Caco-2 (cell line): ENCODE measurements around the gene ZAR1L. TPM values are rescaled to one million over a fixed set of nuclear protein-coding genes. Genes with fewer than 3 reads are reported as not detected.

Experiments used
- BruUV-seq: library from RNA; stranded (reverse); fragments of 400-500 nt; replicated peaks from 2 replicates; lab custom pipeline; 2021; lab: Mats Ljungman, UMichigan
- CTCF ChIA-PET: fragments of 300-600 bp; sonication (Branson Sonifier 250); formaldehyde crosslinking; loops from one replicate; lab custom pipeline; 2022; ENCODE audit warnings: antibody characterized with exemption; lab: Charles Lee
- POLR2A ChIA-PET: fragments of 300-600 bp; sonication (Branson Sonifier 250); formaldehyde crosslinking; loops from one replicate; lab custom pipeline; 2022; ENCODE audit warnings: antibody characterized with exemption; lab: Charles Lee
- DNase-seq, 2 experiments: peaks; one replicate each; pipeline versions ENCODE4 v3.0.0 to v3.0.0-alpha.2; 2020 to 2022
- H3K27me3 ChIP-seq: replicated peaks from 2 replicates; pipeline ENCODE4 v1.6.0; 2011; ENCODE audit warnings: low read length; ENCODE audit not compliant: control insufficient read depth, insufficient read depth
- H3K36me3 ChIP-seq: 2 replicates; pipeline ENCODE4 v1.5.1; 2011; ENCODE audit warnings: low read length; ENCODE audit not compliant: control insufficient read depth, insufficient read depth
- H3K4me1 ChIP-seq: fragments of 250-450 bp; sonication (Bioruptor Pico); 2 replicates; pipeline ENCODE4 v1.5.1; 2020; ENCODE audit warnings: mild to moderate bottlenecking
- H3K4me3 ChIP-seq: 2 replicates; pipeline ENCODE4 v1.5.1; 2011; ENCODE audit warnings: low read depth, mild to moderate bottlenecking, control low read depth, low read length
- H3K9me3 ChIP-seq: fragments of 250-450 bp; sonication (Bioruptor Pico); 2 replicates; pipeline ENCODE4 v1.5.1; 2020; ENCODE audit warnings: mild to moderate bottlenecking, moderate library complexity
- H3K27ac Mint-ChIP-seq: one replicate; pipeline ENCODE4 v1.8.0; 2022; ENCODE audit warnings: mixed read lengths; ENCODE audit not compliant: unreplicated experiment
- H3K27me3 Mint-ChIP-seq: one replicate; pipeline ENCODE4 v1.8.0; 2022; ENCODE audit warnings: mixed read lengths; ENCODE audit not compliant: insufficient read depth, unreplicated experiment
- H3K36me3 Mint-ChIP-seq: one replicate; pipeline ENCODE4 v1.8.0; 2022; ENCODE audit warnings: mild to moderate bottlenecking, mixed read lengths; ENCODE audit not compliant: insufficient read depth, unreplicated experiment
- H3K4me1 Mint-ChIP-seq: one replicate; pipeline ENCODE4 v1.8.0; 2022; ENCODE audit warnings: low read depth, mixed read lengths; ENCODE audit not compliant: unreplicated experiment
- H3K4me3 Mint-ChIP-seq: one replicate; pipeline ENCODE4 v1.8.0; 2022; ENCODE audit warnings: mild to moderate bottlenecking, moderate library complexity, mixed read lengths; ENCODE audit not compliant: unreplicated experiment
- H3K9me3 Mint-ChIP-seq: one replicate; pipeline ENCODE4 v1.8.0; 2022; ENCODE audit warnings: mixed read lengths; ENCODE audit not compliant: unreplicated experiment
- intact Hi-C: fragments of 100-400 bp; cut with micrococcal nuclease; formaldehyde crosslinking; loops from one replicate; pipeline ENCODE4 v1.10.0; 2022; ENCODE audit not compliant: unreplicated experiment
- total RNA-seq: library from RNA; stranded (reverse); gene quantifications from 2 replicates; pipeline ENCODE4 v1.2.3, GENCODE V29; 2022
- TF ChIP-seq, protein P1 (sequence below), 2 experiments: fragments of 200-600 bp in 1 of 2; IDR thresholded peaks; 1 replicate in 1 of 2; 2 replicates in 1 of 2; pipeline versions ENCODE4 v1.5.1 to v1.8.0; 2011 to 2022; ENCODE audit warnings: antibody characterized with exemption in 1 of 2, control low read depth in 1 of 2, inconsistent platforms in 1 of 2, low read depth in 1 of 2, low read length in 1 of 2, mild to moderate bottlenecking in 1 of 2, moderate library complexity in 1 of 2; ENCODE audit not compliant: insufficient read depth in 1 of 2, severe bottlenecking in 1 of 2, unreplicated experiment in 1 of 2

ZAR1L gene
- total RNA-seq, 1 experiment from 2014 or later = not detected

DNA sequence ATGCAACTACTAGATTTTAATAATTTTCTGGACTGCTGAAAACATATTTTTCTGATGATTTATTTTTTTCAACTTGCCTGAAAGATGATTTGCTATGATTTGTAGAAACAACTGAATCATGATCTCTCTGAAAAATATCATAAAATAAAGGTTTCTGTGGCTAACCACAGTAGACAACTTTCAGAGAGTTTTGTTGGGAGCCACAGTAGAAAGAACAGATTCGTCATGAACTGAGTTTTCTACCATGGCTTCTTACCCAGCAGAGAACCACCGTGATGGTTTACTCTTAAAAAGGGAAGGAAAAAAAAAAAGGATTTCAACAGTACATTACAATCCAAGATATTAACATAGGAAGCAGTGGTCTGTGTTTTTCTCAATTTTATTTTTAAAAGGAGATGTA lies 18.0 kb downstream of the ZAR1L start:
- Mint-ChIP-seq H3K9me3 (no peaks in the 10 kb centered on the region), H3K4me1 (no peaks in the 10 kb centered on the region), H3K27ac (no peak overlapping the region), H3K27me3 (no peaks in the 10 kb centered on the region), H3K4me3 (no peak overlapping the region), H3K36me3 (no peaks in the 10 kb centered on the region)
- H3K27me3 ChIP-seq = no peaks in the 10 kb centered on the region
- no peak for DNase-seq
- intact Hi-C loops = no loop called here
- ChIA-PET CTCF (no interaction called here), POLR2A (no interaction called here)
- no peaks in the 10 kb centered on the region for H3K4me1 ChIP-seq
- BruUV-seq = no TSS peak
- H3K4me3 ChIP-seq = no peak overlapping the region
- TF ChIP-seq, protein P1, sequence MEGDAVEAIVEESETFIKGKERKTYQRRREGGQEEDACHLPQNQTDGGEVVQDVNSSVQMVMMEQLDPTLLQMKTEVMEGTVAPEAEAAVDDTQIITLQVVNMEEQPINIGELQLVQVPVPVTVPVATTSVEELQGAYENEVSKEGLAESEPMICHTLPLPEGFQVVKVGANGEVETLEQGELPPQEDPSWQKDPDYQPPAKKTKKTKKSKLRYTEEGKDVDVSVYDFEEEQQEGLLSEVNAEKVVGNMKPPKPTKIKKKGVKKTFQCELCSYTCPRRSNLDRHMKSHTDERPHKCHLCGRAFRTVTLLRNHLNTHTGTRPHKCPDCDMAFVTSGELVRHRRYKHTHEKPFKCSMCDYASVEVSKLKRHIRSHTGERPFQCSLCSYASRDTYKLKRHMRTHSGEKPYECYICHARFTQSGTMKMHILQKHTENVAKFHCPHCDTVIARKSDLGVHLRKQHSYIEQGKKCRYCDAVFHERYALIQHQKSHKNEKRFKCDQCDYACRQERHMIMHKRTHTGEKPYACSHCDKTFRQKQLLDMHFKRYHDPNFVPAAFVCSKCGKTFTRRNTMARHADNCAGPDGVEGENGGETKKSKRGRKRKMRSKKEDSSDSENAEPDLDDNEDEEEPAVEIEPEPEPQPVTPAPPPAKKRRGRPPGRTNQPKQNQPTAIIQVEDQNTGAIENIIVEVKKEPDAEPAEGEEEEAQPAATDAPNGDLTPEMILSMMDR (IDR thresholded peaks at IDR 0.05; ENCODE audit: insufficient read depth in 1 of 2, low read depth in 1 of 2, low read length in 1 of 2, severe bottlenecking in 1 of 2, unreplicated experiment in 1 of 2) = no peak
- no peaks in the 10 kb centered on the region for H3K9me3 ChIP-seq
- H3K36me3 ChIP-seq = no peaks in the 10 kb centered on the region

DNA sequence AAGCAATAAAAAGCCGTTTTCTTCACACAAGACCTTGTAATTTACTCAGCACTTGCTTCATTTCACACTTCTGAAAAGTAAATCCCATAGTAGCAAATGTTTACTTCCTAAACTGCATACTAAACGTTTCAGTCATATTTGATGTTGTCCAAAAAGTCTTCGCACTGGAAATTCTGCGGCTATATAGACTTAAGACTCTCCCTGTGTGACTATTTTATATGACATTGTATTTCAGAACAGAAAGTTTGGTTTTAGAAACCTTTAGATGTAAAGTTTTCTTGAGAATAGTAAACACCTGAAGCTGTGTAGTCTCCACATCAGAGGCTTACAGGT lies 29.6 kb downstream of the ZAR1L start:
- TF ChIP-seq, protein P1 (IDR thresholded peaks at IDR 0.05; ENCODE audit: insufficient read depth in 1 of 2, low read depth in 1 of 2, low read length in 1 of 2, severe bottlenecking in 1 of 2, unreplicated experiment in 1 of 2) = no peak
- Mint-ChIP-seq H3K27me3 (no peaks in the 10 kb centered on the region), H3K36me3 (peaks cover 5% of the 10 kb centered on the region), H3K4me3 (no peak overlapping the region), H3K9me3 (no peaks in the 10 kb centered on the region), H3K27ac (no peak overlapping the region), H3K4me1 (peaks cover 5% of the 10 kb centered on the region)
- BruUV-seq = no TSS peak
- Histone ChIP-seq H3K4me1 (no peaks in the 10 kb centered on the region), H3K4me3 (no peak overlapping the region), H3K36me3 (no peaks in the 10 kb centered on the region), H3K27me3 (no peaks in the 10 kb centered on the region), H3K9me3 (no peaks in the 10 kb centered on the region)
- POLR2A ChIA-PET = no interaction called here
- no peak for DNase-seq
- CTCF ChIA-PET = no interaction called here
- intact Hi-C loops = no loop called here

DNA sequence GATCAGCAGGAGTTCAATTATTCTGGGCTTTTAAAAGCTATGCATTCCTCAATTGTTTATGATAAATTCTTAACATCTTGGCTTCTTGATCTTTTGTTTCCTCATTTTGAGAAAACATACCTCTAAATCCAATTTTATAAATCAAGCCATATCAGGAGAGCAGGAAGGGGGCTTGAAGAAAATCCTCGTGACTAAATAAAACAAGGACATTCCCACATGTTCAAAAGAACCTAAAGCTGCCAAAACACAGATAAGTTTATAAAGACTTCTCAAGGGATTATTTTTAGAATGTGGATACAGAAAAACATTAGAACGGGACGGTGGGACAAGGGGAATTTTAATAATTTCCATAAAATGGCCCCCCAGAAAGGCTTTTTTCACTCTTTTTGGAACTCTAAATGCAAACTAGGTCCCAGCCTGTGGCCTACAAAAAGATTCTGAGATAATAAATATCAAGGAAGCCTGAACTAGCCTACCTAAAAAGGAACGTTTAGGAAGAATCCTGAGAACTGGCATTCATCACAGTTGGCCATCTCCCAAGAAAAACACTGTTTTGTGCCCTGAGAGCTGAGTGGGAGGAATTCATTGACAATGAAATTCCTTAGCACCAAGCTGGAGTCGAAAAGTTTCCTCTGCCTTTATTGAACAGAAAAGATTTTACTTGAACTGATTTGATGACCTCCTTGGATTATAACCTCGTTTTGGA lies 30.1 kb downstream of the ZAR1L start:
- no peaks in the 10 kb centered on the region for H3K36me3 ChIP-seq
- CTCF ChIA-PET = interaction anchor here (1.2 kb wide), 1 partner anchor 120 kb away, joined by 3 read pairs; no protein-coding TSS in a partner anchor
- Mint-ChIP-seq H3K36me3 (no peaks in the 10 kb centered on the region), H3K9me3 (no peaks in the 10 kb centered on the region), H3K4me1 (peaks cover 5% of the 10 kb centered on the region), H3K27me3 (no peaks in the 10 kb centered on the region), H3K4me3 (no peak overlapping the region), H3K27ac (no peak overlapping the region)
- no peak overlapping the region for H3K4me3 ChIP-seq
- BruUV-seq = no TSS peak
- intact Hi-C loops = no loop called here
- POLR2A ChIA-PET = no interaction called here
- TF ChIP-seq, protein P1 (IDR thresholded peaks at IDR 0.05; ENCODE audit: insufficient read depth in 1 of 2, low read depth in 1 of 2, low read length in 1 of 2, severe bottlenecking in 1 of 2, unreplicated experiment in 1 of 2) = no peak
- no peak for DNase-seq
- H3K9me3 ChIP-seq = no peaks in the 10 kb centered on the region
- no peaks in the 10 kb centered on the region for H3K4me1 ChIP-seq
- H3K27me3 ChIP-seq = no peaks in the 10 kb centered on the region
